Measurements from ENCODE around the gene ZNF438.
"Not testable (repeated sequence)": the region's sequence is repeated elsewhere in the genome, so short reads cannot be mapped to it uniquely, and the experiment has no call there.

Gene ZNF438

GRCh38 chr10:31041011-31041410, 9.3 kb upstream of the ZNF438 start:
- no peak for DNase-seq

GRCh38 chr10:31039006-31039405, 7.3 kb upstream of the ZNF438 start:
- DNase-seq: not testable (repeated sequence)

GRCh38 chr10:31037749-31038148, 6.1 kb upstream of the ZNF438 start:
- no peak for DNase-seq

- peak; percentile 57 for DNase-seq
Measured at GRCh38 chr10:31036209-31036608, 4.5 kb upstream of the ZNF438 start.

- DNase-seq: no peak
Measured at GRCh38 chr10:31035266-31035798, 3.7 kb upstream of the ZNF438 start.

- no peak for DNase-seq
Measured at GRCh38 chr10:31034098-31034909, 2.6 kb upstream of the ZNF438 start.

- no peak for DNase-seq
Measured at GRCh38 chr10:31033147-31033546, 1.5 kb upstream of the ZNF438 start.

GRCh38 chr10:31032258-31033132, 830 bp upstream of the ZNF438 start:
- DNase-seq: peak; percentile 86

GRCh38 chr10:31031205-31031557, 484 bp downstream of the ZNF438 start:
- DNase-seq: no peak

GRCh38 chr10:31030800-31031199, 865 bp downstream of the ZNF438 start:
- no peak for DNase-seq

- DNase-seq: no peak
Measured at GRCh38 chr10:31030260-31030659, 1.4 kb downstream of the ZNF438 start.

GRCh38 chr10:31028081-31028480, 3.6 kb downstream of the ZNF438 start:
- DNase-seq: no peak

- DNase-seq: not testable (repeated sequence)
Measured at GRCh38 chr10:31026279-31026678, 5.4 kb downstream of the ZNF438 start.

GRCh38 chr10:31025142-31025541, 6.5 kb downstream of the ZNF438 start:
- DNase-seq: no peak

GRCh38 chr10:31023558-31023957, 8.1 kb downstream of the ZNF438 start:
- no peak for DNase-seq

GRCh38 chr10:31020209-31020608, 11.5 kb downstream of the ZNF438 start:
- no peak for DNase-seq

GRCh38 chr10:31018962-31019361, 12.7 kb downstream of the ZNF438 start:
- DNase-seq: no peak

- no peak for DNase-seq
Measured at GRCh38 chr10:31018356-31018750, 13.3 kb downstream of the ZNF438 start.

- DNase-seq: no peak
Measured at GRCh38 chr10:31017534-31018355, 13.9 kb downstream of the ZNF438 start.

GRCh38 chr10:31014161-31014875, 17.3 kb downstream of the ZNF438 start:
- DNase-seq: no peak

- DNase-seq: no peak
Measured at GRCh38 chr10:31013331-31013730, 18.3 kb downstream of the ZNF438 start.

- DNase-seq: no peak
Measured at GRCh38 chr10:31011665-31012022, 20.0 kb downstream of the ZNF438 start.

Data from NCI-H2171 treated with DMSO at 0.1 percent for 48 hours (cell line).